ENCODE measurements around the gene DCLK1.

DNA sequence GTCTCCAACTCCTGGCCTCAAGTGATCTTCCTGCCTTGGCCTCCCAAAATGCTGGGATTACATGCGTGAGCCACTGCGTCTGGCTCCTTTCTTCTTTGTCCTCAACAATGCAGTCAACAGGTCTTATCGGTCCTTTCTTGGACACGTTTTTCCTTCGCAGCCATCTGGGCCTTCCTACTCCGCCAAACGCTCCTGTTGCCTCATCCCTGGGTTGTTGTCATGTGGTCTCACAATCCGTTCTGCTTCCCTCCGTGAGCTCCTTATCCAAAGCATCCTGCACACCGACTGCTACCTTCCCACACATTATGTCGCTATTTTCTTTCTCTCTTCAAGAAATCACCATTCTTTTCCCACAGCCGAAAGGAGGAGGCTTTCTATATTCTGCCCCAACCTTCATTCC lies 306.8 kb downstream of the DCLK1 start:
- no peak for TF ChIP-seq POLR2A (IDR thresholded peaks at IDR 0.05)
- TF ChIP-seq, protein P1, sequence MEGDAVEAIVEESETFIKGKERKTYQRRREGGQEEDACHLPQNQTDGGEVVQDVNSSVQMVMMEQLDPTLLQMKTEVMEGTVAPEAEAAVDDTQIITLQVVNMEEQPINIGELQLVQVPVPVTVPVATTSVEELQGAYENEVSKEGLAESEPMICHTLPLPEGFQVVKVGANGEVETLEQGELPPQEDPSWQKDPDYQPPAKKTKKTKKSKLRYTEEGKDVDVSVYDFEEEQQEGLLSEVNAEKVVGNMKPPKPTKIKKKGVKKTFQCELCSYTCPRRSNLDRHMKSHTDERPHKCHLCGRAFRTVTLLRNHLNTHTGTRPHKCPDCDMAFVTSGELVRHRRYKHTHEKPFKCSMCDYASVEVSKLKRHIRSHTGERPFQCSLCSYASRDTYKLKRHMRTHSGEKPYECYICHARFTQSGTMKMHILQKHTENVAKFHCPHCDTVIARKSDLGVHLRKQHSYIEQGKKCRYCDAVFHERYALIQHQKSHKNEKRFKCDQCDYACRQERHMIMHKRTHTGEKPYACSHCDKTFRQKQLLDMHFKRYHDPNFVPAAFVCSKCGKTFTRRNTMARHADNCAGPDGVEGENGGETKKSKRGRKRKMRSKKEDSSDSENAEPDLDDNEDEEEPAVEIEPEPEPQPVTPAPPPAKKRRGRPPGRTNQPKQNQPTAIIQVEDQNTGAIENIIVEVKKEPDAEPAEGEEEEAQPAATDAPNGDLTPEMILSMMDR (IDR thresholded peaks at IDR 0.05), result no peak
